HG02610 (cell line): Measurements from ENCODE around the gene KSR1.
"Not testable (repeated sequence)": the region's sequence is repeated elsewhere in the genome, so short reads cannot be mapped to it uniquely, and the experiment has no call there.

Source experiments
- ATAC-seq: cut with Tn5 transposase; IDR thresholded peaks from one replicate; pipeline ENCODE4 v1.9.1; 2021; ENCODE audit warnings: mild to moderate bottlenecking, moderate library complexity; ENCODE audit not compliant: unreplicated experiment

The KSR1 gene

GRCh38 chr17:27628376-27628775 lies 172.1 kb downstream of the KSR1 start:
- no peak for ATAC-seq

GRCh38 chr17:27629260-27629659 lies 173.0 kb downstream of the KSR1 start:
- not testable (repeated sequence) for ATAC-seq

GRCh38 chr17:27630607-27631410 lies 174.6 kb downstream of the KSR1 start, which contains the start of gene LGALS9:
LGALS9 (plus strand) TSS chr17:27631188; CDS start chr17:27631266, 78 bp downstream.
- ATAC-seq: peak; percentile 57

- peak; percentile 47 for ATAC-seq
Measured at GRCh38 chr17:27631411-27631760, 175.1 kb downstream of the KSR1 start.

GRCh38 chr17:27631897-27632725 lies 175.9 kb downstream of the KSR1 start:
- ATAC-seq: no peak

- ATAC-seq: not testable (repeated sequence)
Measured at GRCh38 chr17:27632766-27633165, 176.5 kb downstream of the KSR1 start.

- ATAC-seq: no peak
Measured at GRCh38 chr17:27633312-27634025, 177.2 kb downstream of the KSR1 start.

- no peak for ATAC-seq
Measured at GRCh38 chr17:27634026-27634335, 177.7 kb downstream of the KSR1 start.

GRCh38 chr17:27634776-27635175 lies 178.5 kb downstream of the KSR1 start:
- ATAC-seq: no peak

GRCh38 chr17:27635275-27635823 lies 179.1 kb downstream of the KSR1 start:
- ATAC-seq: peak; percentile 36

- not testable (repeated sequence) for ATAC-seq
Measured at GRCh38 chr17:27636005-27636520, 179.8 kb downstream of the KSR1 start.

GRCh38 chr17:27637818-27638217 lies 181.6 kb downstream of the KSR1 start:
- ATAC-seq: not testable (repeated sequence)

GRCh38 chr17:27638415-27638914 lies 182.2 kb downstream of the KSR1 start:
- not testable (repeated sequence) for ATAC-seq

GRCh38 chr17:27640790-27641189 lies 184.5 kb downstream of the KSR1 start:
- no peak for ATAC-seq

- no peak for ATAC-seq
Measured at GRCh38 chr17:27644586-27644985, 188.3 kb downstream of the KSR1 start.

GRCh38 chr17:27645621-27646020 lies 189.4 kb downstream of the KSR1 start:
- not testable (repeated sequence) for ATAC-seq

GRCh38 chr17:27646232-27646631 lies 190.0 kb downstream of the KSR1 start:
- ATAC-seq: no peak

GRCh38 chr17:27647765-27648164 lies 191.5 kb downstream of the KSR1 start:
- no peak for ATAC-seq

- not testable (repeated sequence) for ATAC-seq
Measured at GRCh38 chr17:27649111-27649571, 192.9 kb downstream of the KSR1 start.

- ATAC-seq: no peak
Measured at GRCh38 chr17:27649929-27650328, 193.7 kb downstream of the KSR1 start.

- ATAC-seq: no peak
Measured at GRCh38 chr17:27650836-27651235, 194.6 kb downstream of the KSR1 start.
